ENCODE data around the gene SLC41A3.

The SLC41A3 gene

DNA sequence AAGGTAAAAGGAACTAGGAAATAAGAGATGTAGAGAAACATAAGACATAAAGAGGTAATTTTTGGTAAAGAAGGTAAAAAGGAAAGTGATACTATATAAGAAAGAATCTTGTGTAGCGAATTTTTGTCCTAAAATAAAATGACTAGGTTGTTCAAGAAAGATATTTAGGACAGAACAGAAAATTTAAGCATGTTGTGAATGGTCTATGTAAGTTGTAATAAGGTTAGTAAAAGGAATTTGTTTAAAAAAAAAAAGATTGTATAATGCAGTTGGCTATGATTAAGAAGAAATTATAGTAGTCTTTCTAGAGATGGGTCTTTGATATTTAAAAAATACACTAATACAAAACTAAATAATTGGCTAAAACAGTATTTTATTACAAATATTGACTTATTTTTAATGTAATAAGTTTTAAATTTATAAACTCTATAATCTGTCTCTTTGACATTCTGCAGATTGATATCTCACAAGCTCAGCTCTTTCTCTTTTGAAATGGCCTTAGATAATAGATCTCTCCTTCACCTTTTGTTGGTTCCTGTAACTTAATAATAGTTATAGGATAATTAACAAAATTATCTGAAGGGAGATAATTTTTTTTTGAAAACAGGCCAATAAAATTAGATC lies 3.7 kb upstream of the SLC41A3 start:
- H3K4me2 ChIP-seq (ENCODE audit: low read length), result no peak overlapping the region
- H3K27me3 ChIP-seq (ENCODE audit: control insufficient read depth, low read length), result no peaks in the 10 kb centered on the region
- no peak overlapping the region for H3K27ac ChIP-seq (ENCODE audit: low read depth, low read length)
- no peak overlapping the region for H3K4me3 ChIP-seq (ENCODE audit: low read length)
- peaks cover 8% of the 10 kb centered on the region for H3K79me2 ChIP-seq (ENCODE audit: control insufficient read depth, low read length)
- H3K9me2 ChIP-seq (replicated peaks; ENCODE audit: control insufficient read depth, low read length), result no peaks in the 10 kb centered on the region
- H4K20me1 ChIP-seq (ENCODE audit: control insufficient read depth, insufficient read depth, low read depth, low read length), result no peaks in the 10 kb centered on the region
- TF ChIP-seq EZH2phosphoT487 (IDR thresholded peaks at IDR 0.05; ENCODE audit: borderline replicate concordance, low read length), result no peak
- H3K36me3 ChIP-seq (ENCODE audit: control insufficient read depth, low read length), result no peaks in the 10 kb centered on the region
- H3F3A ChIP-seq (ENCODE audit: control insufficient read depth, insufficient read depth), result 0 out of 2 replicates have a peak, but pooled peaks cover 6% of the 10 kb centered on the region
- H3K4me1 ChIP-seq (ENCODE audit: control insufficient read depth, low read length), result peaks cover 21% of the 10 kb centered on the region
- H3K9me3 ChIP-seq (ENCODE audit: control insufficient read depth, insufficient read depth, low read length), result 0 out of 2 replicates have a peak, but pooled peaks cover 6% of the 10 kb centered on the region

DNA sequence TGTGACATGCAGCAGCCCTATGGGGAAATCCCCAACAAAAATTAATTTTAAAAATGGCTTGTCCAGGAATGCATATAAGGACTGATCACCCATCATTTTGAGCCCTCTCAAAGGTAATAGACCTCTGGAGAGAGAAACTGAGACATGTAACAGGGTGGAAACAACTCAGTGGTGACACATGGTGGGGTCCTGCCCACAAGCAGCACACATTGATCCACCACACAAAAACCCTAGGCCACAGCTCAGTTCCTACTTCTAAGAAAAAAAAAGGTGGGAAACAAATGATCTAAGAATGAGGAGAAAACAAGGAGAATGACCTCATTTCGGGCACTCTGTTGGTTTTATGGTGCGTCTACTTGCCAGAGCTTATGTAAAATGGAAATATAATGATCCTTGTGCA lies 1.9 kb upstream of the SLC41A3 start:
- H3K4me2 ChIP-seq (ENCODE audit: low read length), result no peak overlapping the region
- peaks cover 14% of the 10 kb centered on the region for H3K79me2 ChIP-seq (ENCODE audit: control insufficient read depth, low read length)
- H3K36me3 ChIP-seq (ENCODE audit: control insufficient read depth, low read length), result peaks cover 3% of the 10 kb centered on the region; the same call in 1 of the 2 replicates
- H3F3A ChIP-seq (ENCODE audit: control insufficient read depth, insufficient read depth), result 0 out of 2 replicates have a peak, but pooled peaks cover 6% of the 10 kb centered on the region
- peaks cover 24% of the 10 kb centered on the region for H3K4me1 ChIP-seq (ENCODE audit: control insufficient read depth, low read length)
- 0 out of 2 replicates have a peak, but pooled peaks cover 6% of the 10 kb centered on the region for H3K9me3 ChIP-seq (ENCODE audit: control insufficient read depth, insufficient read depth, low read length)
- H3K27ac ChIP-seq (ENCODE audit: low read depth, low read length), result no peak overlapping the region
- no peaks in the 10 kb centered on the region for H3K9me2 ChIP-seq (replicated peaks; ENCODE audit: control insufficient read depth, low read length)
- no peaks in the 10 kb centered on the region for H4K20me1 ChIP-seq (ENCODE audit: control insufficient read depth, insufficient read depth, low read depth, low read length)
- H3K4me3 ChIP-seq (ENCODE audit: low read length), result no peak overlapping the region
- no peaks in the 10 kb centered on the region for H3K27me3 ChIP-seq (ENCODE audit: control insufficient read depth, low read length)
- no peak for TF ChIP-seq EZH2phosphoT487 (IDR thresholded peaks at IDR 0.05; ENCODE audit: borderline replicate concordance, low read length)
- TF ChIP-seq, protein P1, sequence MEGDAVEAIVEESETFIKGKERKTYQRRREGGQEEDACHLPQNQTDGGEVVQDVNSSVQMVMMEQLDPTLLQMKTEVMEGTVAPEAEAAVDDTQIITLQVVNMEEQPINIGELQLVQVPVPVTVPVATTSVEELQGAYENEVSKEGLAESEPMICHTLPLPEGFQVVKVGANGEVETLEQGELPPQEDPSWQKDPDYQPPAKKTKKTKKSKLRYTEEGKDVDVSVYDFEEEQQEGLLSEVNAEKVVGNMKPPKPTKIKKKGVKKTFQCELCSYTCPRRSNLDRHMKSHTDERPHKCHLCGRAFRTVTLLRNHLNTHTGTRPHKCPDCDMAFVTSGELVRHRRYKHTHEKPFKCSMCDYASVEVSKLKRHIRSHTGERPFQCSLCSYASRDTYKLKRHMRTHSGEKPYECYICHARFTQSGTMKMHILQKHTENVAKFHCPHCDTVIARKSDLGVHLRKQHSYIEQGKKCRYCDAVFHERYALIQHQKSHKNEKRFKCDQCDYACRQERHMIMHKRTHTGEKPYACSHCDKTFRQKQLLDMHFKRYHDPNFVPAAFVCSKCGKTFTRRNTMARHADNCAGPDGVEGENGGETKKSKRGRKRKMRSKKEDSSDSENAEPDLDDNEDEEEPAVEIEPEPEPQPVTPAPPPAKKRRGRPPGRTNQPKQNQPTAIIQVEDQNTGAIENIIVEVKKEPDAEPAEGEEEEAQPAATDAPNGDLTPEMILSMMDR (IDR thresholded peaks at IDR 0.05; ENCODE audit: low read depth, low read length, poor library complexity, severe bottlenecking), result no peak

DNA sequence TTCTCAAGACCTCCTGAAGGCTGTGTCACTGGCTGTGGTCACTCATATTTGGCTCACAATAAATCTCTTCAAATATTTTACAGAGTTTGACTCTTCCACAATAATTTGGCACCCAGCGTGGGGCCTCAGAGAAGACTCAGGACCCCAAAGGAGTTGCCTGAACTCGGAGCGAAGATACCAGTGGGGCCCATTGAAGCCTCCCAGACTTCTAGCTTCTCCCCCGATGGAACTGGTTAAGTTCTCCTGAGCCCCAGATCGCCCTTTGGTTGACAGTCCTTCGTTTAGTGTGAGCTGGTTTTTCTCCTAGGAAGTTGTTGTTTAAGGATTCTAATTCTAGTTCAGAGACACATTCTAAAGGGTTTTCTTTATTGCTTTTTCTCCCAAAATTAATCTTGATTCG lies 1.4 kb upstream of the SLC41A3 start:
- H3K27me3 ChIP-seq (ENCODE audit: control insufficient read depth, low read length), result no peaks in the 10 kb centered on the region
- H3K4me1 ChIP-seq (ENCODE audit: control insufficient read depth, low read length), result peaks cover 24% of the 10 kb centered on the region
- H4K20me1 ChIP-seq (ENCODE audit: control insufficient read depth, insufficient read depth, low read depth, low read length), result no peaks in the 10 kb centered on the region
- H3K27ac ChIP-seq (ENCODE audit: low read depth, low read length), result no peak overlapping the region
- peak overlapping the region; percentile 64 for H3K4me2 ChIP-seq (ENCODE audit: low read length)
- peaks cover 14% of the 10 kb centered on the region for H3K79me2 ChIP-seq (ENCODE audit: control insufficient read depth, low read length)
- TF ChIP-seq, protein P1 (IDR thresholded peaks at IDR 0.05; ENCODE audit: low read depth, low read length, poor library complexity, severe bottlenecking), result no peak
- TF ChIP-seq EZH2phosphoT487 (IDR thresholded peaks at IDR 0.05; ENCODE audit: borderline replicate concordance, low read length), result no peak
- peak overlapping the region; percentile 92 for H3K4me3 ChIP-seq (ENCODE audit: low read length)
- 0 out of 2 replicates have a peak, but pooled peaks cover 6% of the 10 kb centered on the region for H3K9me3 ChIP-seq (ENCODE audit: control insufficient read depth, insufficient read depth, low read length)
- 0 out of 2 replicates have a peak, but pooled peaks cover 6% of the 10 kb centered on the region for H3F3A ChIP-seq (ENCODE audit: control insufficient read depth, insufficient read depth)
- H3K9me2 ChIP-seq (replicated peaks; ENCODE audit: control insufficient read depth, low read length), result no peaks in the 10 kb centered on the region
- peaks cover 3% of the 10 kb centered on the region; the same call in 1 of the 2 replicates for H3K36me3 ChIP-seq (ENCODE audit: control insufficient read depth, low read length)

DNA sequence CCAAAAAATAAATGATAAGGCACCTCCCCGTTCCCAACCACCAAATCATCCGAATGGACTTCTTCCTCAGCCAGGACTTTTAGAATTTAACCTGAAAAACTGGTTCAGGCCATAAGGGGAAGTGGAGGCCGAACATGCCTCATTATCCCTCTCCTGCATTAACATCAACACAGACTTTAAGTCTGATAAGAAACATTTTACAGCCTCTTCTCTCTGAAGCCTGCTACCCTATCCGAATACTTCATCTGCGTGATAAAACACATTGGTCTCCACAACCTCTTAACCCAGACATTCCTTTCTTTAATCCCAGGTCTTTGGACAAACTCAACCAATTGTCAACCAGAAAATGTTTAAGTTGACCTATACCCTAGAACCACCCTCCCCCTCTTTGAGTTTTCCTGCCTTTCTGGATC lies 850 bp upstream of the SLC41A3 start:
- 0 out of 2 replicates have a peak, but pooled peaks cover 6% of the 10 kb centered on the region for H3K9me3 ChIP-seq (ENCODE audit: control insufficient read depth, insufficient read depth, low read length)
- H3F3A ChIP-seq (ENCODE audit: control insufficient read depth, insufficient read depth), result 0 out of 2 replicates have a peak, but pooled peaks cover 6% of the 10 kb centered on the region
- no peaks in the 10 kb centered on the region for H3K9me2 ChIP-seq (replicated peaks; ENCODE audit: control insufficient read depth, low read length)
- H3K27ac ChIP-seq (ENCODE audit: low read depth, low read length), result peak overlapping the region; percentile 56
- peaks cover 24% of the 10 kb centered on the region for H3K4me1 ChIP-seq (ENCODE audit: control insufficient read depth, low read length)
- peaks cover 14% of the 10 kb centered on the region for H3K79me2 ChIP-seq (ENCODE audit: control insufficient read depth, low read length)
- H3K4me3 ChIP-seq (ENCODE audit: low read length), result peak overlapping the region; percentile 92
- no peaks in the 10 kb centered on the region for H3K27me3 ChIP-seq (ENCODE audit: control insufficient read depth, low read length)
- peaks cover 3% of the 10 kb centered on the region; the same call in 1 of the 2 replicates for H3K36me3 ChIP-seq (ENCODE audit: control insufficient read depth, low read length)
- no peaks in the 10 kb centered on the region for H4K20me1 ChIP-seq (ENCODE audit: control insufficient read depth, insufficient read depth, low read depth, low read length)
- TF ChIP-seq, protein P1 (IDR thresholded peaks at IDR 0.05; ENCODE audit: low read depth, low read length, poor library complexity, severe bottlenecking), result no peak
- no peak for TF ChIP-seq EZH2phosphoT487 (IDR thresholded peaks at IDR 0.05; ENCODE audit: borderline replicate concordance, low read length)
- H3K4me2 ChIP-seq (ENCODE audit: low read length), result peak overlapping the region; percentile 64

Data from DOHH2 (cell line).